HG03159 (cell line): ENCODE results near the gene PCBP2.
"Not testable (repeated sequence)": the region's sequence is repeated elsewhere in the genome, so short reads cannot be mapped to it uniquely, and the experiment has no call there.

Experiments
- ATAC-seq: cut with Tn5 transposase; IDR thresholded peaks from one replicate; pipeline ENCODE4 v1.9.1; 2021; ENCODE audit warnings: mild to moderate bottlenecking, moderate library complexity; ENCODE audit not compliant: unreplicated experiment

The PCBP2 gene

DNA sequence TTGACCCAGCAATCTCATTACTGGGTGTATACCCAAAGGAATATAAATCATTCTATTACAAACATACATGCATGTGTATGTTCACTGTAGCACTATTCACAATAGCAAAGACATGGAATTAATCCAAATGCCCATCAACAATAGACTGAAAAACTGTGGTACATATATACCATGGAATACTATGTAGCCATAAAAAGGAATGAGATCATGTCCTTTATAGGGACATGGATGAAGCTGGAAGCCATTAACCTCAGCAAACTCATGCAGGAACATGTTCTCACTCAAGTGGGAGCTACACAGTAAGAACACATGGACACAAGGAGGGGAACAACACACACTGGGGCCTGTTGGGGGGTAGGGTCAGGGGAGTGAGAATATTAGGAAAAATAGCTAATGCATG, 12.3 kb upstream of the PCBP2 start:
- not testable (repeated sequence) for ATAC-seq

DNA sequence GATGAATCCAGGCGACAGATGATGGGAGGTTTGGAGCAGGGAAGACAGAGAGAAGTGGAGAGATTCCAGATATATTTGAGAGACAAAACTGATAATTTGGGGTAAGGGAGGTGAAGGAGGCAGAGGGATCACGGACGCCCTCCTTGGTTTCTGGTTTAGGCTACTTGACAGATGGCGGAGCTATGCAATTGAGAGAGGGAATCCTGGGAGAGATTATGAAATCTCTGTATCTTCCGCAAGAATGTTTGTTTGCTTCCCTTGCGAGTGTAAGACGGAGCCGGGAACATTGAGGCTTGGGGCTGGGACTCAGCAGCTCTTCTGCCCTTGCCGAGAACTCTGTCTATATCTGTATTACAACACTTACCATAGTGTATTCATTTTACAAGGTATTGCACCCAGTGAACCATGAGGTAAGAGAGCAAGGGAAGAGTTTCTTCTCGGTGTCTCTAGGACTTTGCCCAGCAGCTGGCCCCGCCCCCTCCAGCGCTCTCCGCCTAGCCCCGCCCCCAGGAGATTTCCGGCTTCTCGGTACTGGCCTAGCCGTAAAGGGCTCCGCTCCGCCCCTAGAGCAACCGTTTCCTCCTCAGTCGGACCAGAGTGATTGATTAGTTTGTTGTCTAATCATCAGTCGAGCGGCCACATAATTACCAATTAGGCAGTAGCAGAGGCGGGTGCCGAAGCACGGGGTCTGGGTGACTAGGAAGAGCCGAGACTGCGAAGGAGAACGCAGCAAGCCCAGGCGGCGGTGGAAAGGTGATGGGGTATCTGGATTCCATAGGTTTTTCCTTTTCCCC, 10.7 kb upstream of the PCBP2 start, which contains the start of gene PRR13:
TSS of gene PRR13 (plus strand) at position 695 of the 794 bp plus-strand sequence. CDS start 981 bp downstream, outside the sequence.
- peak; percentile 97 for ATAC-seq

DNA sequence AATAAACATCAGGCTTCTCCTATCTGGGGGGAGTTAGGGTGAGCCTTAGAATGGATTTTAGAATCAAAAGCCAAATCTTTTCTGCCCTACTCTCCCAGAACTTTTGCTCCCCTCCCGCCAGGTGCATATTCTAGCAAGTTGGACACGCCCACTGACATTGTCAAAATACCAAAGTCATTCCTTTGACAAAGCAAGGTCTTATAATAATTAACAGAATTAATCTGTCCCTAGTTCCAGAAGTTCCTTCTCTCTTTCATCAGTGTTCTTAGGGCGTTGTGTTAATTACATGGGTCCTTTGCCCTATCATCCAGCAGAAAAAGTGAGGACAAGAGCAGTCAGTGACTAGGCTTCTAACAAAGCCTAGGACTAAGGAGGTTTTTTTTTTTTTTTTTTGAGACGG, 7.9 kb upstream of the PCBP2 start:
- no peak for ATAC-seq

DNA sequence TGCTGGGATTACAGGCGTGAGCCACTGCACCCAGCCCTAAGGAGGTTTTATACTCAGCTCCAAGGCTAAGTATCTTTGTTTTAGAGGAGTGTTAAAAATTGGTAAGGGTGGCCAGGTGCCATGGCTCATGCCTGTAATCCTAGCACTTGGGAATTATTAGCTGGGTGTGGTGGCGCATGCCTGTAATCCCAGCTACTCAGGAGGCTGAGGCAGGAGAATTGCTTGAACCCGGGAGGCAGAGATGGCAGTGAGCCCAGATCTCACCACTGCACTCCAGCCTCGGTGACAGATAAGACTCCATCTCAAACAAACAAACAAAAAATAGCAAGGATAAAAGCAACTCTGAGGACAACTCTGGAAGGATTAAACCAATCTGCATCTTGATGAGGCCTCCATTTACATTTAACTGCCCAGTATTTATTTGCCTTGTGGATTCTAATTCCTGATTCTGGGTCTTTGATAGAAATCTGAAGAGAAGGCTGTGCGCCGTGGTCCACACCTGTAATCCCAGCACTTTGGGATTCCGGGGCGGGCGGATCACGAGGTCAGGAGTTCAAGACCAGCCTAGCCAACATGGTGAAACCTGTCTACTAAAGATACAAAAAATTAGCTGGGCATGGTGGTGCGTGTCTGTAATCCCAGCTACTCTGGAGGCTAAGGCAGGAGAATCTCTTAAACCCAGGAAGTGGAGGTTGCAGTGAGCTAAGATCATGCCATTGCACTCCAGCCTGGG, 7.1 kb upstream of the PCBP2 start:
- ATAC-seq = not testable (repeated sequence)

DNA sequence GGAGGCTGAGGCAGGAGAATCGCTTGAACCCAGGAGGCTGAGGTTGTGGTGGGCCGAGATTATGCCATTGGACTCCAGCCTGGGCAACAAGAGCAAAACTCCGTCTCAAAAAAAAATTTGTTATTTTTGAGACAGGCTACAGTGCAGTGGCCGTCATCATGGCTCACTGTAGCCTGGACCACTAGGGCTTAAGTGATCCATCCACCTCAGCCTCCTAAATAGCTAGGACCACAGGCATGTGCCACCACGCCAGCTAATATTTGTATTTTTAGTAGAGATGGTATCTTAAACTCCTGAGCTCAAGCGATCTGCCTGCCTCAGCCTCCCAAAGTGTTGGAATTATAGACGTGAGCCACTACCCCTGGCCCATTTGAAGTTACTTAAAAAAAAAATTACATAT, 966 bp upstream of the PCBP2 start:
- ATAC-seq = no peak

DNA sequence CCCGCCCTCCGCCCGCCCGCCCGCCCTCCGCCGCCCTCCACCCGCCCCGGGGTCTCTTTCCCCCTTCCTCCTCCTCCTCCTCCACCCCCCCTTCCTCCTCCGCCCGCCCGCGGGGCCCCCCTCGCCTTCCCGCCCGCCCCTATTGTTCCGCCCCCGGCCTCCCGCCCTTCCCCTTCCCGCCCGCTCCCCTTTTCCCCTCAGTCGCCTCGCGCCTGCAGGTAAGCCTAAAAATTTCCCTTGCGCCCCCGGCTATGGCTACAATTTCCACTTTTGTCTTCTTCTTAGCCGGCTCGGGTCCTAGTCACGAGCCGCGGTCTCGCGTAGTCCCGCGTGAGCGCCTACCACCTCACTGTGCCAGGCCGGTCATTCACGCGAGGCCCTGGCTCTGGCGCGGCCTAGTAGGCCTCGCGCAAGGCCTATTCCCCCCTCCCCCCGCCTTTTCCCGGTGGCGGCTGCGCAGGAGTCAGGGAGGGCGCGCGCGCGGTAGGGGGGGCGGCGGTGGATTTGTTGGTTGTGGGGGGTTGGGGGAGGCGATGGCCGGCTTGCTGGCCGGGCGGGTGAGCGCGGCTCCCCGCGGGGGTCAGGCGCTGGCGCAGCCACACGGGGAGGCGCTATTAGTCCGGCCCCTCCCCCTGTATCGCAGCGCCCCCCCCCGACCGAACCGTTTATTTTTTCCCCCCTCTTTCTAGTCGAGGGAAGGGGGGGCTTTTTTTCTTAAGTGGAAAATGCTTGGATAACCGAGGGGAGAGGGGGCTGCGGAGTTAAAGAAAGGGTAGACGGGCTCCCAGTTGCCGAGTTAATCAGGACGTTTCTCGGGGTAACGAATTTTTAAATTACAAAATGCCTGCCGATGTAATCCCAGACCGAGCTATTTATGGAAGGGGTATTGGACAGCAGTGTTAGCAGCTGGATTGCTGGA, 516 bp downstream of the PCBP2 start:
- no peak for ATAC-seq

DNA sequence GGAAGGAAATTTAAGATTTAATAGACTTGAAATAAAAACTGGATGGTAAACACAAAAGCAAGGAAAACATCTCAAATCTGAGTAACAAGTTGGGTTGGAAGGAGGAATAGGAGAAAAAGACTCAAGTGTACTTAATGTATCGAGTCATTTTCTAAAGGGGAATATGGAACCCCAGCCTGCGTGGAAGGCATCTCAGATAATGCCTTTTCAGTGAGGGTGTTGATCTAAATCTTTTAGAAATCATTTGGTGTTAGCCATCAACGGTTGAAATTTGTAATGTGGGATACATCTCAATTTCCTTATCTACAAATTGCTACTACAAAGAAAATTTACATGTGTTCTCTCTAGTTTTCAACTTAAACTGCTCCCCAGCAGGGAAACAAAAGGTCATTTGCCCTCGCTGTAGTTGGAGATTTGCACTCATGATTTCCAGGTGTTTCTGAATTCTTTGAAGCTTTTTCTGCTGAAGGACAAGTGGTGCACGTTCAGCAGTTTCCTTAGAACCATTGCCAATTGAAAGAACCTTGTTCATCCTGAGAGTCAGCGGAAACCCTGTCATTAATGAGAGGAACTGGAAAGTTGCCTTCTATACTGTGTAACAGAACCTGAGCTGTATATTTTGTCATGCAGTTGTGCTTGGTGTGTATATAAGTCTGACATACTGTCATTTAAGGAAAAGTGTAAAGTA, 2.2 kb downstream of the PCBP2 start:
- ATAC-seq = no peak

DNA sequence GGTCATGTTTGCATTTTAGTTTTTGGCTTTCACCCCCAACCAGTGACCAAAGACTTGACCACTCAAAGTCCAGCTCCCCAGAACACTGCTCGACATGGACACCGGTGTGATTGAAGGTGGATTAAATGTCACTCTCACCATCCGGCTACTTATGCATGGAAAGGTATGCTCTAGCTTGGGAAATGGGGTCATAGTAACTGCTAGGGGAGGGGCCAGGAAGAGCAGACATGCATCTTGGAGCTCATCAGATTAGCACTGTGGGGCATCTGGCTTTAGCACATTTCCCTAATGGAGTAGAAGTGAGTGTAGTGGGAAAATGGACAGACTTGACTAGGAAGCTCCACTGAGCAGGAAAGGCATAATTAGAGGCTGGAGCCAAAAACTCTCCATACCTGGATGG, 2.8 kb downstream of the PCBP2 start:
- ATAC-seq = no peak

DNA sequence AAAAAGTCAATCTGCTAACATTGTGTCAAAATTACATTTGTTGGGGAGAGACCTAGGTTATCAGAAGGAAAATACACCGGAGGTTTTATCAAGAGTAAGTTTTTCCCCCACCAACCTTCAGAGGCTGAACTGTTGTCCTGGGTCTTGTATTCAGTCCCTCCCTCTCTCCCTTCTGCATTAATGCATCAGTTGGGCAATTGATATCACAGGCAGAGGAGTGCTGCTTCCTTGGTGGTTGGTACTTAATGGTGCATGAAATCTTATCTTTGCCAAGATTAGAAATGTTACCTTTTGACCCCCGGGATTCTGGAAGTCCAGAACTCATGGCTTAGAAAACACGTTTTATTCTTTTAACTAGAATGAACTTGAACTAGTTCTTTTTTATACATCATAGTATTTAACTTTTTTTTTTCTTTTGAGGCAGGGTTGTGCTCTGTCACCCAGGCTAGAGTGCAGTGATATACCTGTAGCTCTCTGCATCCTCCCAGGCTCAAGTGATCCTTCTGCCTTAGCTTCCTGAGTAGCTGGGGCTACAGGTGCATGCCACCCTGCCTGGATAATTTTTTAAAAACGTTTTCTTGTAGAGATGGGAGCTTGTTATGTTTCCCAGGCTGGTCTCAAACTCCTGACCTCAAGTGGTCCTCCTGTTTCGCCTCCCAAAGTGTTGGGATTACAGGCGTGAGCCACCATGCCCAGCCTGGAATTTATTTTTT, 4.9 kb downstream of the PCBP2 start:
- ATAC-seq = no peak

DNA sequence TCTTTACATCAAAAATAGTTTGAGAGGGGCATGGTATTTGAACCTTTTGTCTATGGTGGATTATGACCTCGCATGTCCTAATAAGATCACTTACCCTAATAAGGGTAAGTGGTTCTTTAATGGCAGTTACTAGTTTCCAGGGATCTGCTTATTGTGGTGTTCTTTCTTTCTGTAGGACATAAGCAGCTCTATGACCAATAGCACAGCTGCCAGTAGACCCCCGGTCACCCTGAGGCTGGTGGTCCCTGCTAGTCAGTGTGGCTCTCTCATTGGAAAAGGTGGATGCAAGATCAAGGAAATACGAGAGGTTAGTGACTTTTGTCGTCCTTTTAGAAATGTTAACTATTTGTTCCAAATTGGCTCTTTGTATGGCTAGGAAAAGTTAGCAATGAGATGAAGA, 7.2 kb downstream of the PCBP2 start:
- no peak for ATAC-seq

DNA sequence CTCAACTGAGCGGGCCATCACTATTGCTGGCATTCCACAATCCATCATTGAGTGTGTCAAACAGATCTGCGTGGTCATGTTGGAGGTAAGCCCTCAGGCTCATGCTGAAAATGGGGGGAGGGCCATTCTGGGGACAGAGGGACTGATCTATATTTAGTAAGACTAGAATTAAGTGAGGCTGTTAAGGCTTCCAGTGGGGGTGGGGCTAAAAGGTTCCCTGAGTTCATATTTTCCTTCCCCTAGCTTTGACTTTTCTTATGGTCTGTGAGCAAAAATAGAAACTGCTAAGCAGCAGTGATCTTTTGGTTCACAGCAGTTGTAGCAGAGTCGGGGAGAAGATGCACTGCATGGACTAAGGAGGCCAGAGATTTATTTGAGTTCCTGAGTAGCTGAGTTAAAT, 9.2 kb downstream of the PCBP2 start:
- no peak for ATAC-seq

DNA sequence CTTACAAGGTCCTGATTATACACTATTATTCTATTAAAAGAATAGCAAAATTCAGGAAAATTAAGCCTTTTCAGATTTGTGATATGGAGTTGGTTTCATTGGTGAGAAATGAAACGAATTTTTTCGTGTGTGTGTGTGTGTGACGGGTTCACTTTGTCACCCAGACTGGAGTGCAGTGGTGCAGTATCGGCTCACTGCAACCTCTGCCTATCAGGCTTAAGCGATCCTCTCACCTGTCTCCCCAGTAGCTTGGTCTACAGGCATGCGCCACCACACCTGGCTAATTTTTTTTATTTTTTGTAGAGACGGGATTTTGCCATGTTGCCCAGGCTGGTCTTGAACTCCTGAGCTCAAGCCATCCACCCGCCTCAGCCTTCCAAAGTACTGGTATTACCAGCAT, 9.7 kb downstream of the PCBP2 start:
- no peak for ATAC-seq

DNA sequence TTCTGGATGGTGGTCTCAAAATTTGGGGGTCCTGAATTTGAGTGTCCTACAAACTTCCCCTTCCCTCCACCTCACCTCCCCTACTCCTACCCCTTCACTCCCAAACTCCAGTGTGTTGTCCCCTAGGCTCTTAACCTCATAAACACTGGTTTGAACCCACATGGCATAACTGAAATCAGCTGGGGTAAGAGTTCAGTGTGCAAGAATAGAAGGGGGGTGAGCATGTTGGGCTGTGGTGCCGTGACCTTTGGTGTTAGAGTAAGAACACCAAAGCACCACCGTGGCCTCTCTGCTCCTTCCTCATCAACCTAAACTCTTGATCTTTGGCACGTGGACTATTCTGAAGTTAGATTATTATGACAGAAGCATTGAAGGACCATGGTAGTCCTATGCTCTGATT, 11.0 kb downstream of the PCBP2 start:
- ATAC-seq = no peak

DNA sequence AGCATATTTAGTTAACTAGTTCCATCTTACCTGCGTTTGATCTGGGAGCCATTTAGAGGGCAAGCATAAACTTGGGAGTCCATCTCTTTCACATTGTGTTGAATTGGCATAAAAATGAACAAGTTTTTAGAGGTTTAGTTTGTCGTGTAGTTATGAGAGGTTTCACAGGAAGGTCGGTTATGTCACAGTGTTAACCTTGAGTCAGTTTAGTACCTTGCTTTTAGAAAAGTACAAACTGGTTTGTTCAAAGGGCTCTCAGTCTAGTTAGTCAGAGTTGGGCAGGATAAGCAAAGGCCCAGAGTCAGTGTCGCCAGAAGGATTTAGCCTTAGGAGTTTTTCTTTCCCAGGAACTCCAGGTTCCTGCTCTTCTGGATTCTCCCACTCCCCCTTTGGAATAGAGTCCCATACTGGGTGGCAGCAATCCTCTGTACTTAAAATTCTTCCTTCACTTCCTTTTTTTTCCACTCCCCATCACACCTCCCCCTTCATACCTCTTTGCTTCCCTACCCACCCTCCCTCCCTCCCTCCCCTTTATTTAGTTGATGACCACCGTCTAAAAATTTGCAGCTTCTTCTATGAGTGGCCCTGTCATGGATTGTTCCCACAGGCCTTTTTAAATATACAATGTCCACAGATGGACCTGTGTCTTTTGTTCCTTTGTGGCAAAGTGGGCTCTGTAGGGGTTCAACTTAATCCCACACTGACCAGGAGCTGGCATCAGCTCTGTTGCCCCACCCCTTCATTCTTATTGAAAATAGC, 12.1 kb downstream of the PCBP2 start:
- no peak for ATAC-seq

DNA sequence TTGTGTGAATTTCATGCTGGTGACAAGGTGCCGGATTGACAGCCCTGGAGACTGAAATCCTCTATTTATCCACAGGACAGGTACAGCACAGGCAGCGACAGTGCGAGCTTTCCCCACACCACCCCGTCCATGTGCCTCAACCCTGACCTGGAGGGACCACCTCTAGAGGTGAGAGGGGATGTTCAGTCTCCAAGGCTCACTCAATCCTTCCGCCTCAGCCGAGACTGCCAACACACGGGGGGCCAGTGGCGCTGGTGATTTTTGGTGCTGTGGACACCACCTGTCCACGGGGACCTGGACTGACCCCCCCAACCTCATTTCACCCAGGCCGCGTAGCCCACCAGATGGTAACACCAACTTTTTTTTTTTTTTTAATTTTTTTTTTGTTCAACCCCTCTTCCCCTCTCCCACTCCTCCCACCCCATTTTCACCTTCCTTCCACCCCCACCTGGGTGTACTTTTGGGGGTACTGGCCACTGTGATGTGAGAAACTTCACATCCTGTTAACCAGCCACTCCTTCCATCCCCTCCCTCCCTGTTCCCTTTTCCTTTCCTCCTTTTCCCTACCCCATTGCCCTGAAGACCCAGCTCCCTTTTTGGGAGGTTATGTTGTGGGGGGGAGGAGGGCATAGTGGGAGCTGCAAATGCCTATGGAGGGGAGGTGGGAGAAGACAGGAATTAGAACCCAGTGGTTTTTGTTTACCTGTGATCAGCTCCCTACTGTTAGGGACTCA, 12.9 kb downstream of the PCBP2 start:
- ATAC-seq = no peak

DNA sequence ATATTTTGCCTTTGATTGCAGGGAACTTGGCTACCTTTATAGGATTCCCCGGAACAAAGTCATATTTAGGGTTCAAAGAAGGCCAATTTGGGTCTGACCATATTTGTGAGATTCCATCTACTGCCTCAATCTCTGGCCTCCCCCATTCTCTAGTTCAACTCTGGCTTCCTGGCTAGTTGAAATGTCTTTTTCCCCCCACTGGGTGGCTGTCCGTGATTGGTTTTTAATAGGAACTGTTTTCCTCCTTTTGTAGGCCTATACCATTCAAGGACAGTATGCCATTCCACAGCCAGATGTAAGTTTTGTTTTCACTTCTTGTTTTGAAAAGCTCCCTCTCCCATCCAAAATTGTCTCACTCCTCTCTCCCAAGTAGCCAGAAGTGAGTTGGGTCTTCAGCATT, 13.8 kb downstream of the PCBP2 start:
- ATAC-seq = no peak

DNA sequence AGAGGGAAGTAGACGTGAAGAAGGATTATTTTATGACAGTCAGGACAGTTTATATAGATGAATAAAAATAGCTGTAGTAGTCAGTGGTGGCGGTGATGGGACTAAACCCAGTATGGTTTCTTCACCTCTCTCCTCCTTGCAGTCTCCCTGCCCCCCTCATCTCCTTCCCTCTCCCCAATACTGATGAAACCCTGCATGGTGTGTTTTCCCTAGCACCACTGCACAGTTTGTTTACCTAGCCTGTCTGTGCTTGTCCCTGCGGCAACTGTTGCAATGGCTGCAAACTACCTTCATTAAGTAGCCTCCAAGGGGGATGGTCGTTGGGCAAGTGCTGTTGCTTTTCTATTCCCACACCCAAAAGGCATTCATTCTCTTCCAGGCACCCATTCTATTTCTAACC, 14.7 kb downstream of the PCBP2 start:
- ATAC-seq = no peak

DNA sequence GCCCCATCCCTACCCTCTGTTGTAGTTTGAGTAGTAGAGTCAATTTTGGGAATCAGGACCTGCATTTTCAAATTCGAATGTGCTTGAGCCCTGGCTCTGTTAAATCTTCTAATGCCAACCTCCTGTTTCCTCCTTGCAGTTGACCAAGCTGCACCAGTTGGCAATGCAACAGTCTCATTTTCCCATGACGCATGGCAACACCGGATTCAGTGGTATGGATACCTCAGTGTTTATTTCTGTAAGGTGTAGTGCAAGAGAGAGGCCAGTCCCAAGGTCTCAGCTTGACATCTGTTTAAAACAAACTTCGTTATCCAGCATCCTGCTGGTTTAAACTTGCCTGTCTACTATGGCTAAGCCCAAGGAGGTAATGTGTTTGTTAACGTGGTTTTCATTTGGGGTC, 15.2 kb downstream of the PCBP2 start:
- ATAC-seq = no peak

DNA sequence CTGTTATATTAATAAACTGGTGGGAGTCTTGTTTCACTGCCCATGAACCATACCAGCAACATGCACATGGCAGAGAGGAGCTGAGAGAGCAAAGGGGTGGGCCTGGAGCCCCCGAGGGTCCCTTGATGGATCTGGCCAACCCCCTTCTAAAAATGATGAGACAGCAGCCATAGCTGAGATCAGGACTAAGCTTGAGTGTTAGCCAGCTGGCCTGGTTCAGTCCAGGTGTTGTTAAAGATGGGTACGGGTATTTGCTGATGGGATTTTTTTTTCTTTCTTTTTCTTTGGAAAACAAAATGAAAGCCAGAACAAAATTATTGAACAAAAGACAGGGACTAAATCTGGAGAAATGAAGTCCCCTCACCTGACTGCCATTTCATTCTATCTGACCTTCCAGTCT, 16.0 kb downstream of the PCBP2 start:
- ATAC-seq = no peak
